ENCODE results near the gene DCAF8. TPM values are rescaled to one million over a fixed set of nuclear protein-coding genes. Genes with fewer than 3 reads are reported as not detected.
"Not testable (repeated sequence)": the region's sequence is repeated elsewhere in the genome, so short reads cannot be mapped to it uniquely, and the experiment has no call there.

The DCAF8 gene
- total RNA-seq, 1 donor from 2014 or later = 172 TPM

DNA sequence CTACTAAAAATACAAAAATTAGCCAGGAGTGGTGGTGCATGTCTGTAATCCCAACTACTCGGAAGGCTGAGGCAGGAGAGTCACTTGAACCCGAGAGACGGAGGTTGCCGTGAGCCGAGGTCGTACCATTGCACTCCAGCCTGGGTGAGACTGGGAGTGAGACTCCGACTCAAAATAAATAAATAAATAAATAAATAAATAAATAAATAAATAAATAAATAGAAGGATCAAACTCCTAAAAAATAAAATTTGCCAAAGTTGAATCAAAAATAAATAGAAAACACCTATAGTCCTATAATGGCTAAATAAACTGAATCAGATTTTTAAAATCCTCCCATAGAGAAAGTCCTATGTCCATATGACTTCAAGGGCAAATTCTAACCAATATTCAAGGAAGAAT, 37.8 kb upstream of the DCAF8 start:
- H3K4me3 Mint-ChIP-seq (ENCODE audit: low read depth) = no peak overlapping the region

DNA sequence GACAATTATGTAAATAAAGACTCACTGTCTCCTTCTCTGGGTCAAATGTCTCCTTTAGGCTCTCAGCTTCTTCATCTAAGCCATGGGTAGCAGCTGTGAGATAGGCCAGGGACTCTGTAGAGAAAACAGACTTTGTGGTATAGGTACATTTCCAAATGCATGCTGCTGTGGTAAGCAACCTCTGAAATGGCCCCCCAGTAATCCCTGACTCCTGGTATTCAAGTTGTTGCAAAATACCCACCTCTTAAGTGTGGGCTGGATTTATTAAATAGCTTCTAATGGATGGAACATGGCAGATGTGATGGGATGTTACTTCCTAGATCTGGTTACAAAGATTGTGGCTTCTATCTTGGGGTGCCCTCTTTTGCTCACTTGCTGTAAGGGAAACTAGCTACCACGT, 33.7 kb upstream of the DCAF8 start:
- peaks cover 35% of the 10 kb centered on the region for H3K36me3 Mint-ChIP-seq (ENCODE audit: insufficient read depth)
- H3K4me1 Mint-ChIP-seq (ENCODE audit: low read depth) = no peaks in the 10 kb centered on the region
- H3K9me3 Mint-ChIP-seq (ENCODE audit: low read depth) = no peaks in the 10 kb centered on the region
- no peaks in the 10 kb centered on the region for H3K27me3 Mint-ChIP-seq
- TF ChIP-seq, protein P1, sequence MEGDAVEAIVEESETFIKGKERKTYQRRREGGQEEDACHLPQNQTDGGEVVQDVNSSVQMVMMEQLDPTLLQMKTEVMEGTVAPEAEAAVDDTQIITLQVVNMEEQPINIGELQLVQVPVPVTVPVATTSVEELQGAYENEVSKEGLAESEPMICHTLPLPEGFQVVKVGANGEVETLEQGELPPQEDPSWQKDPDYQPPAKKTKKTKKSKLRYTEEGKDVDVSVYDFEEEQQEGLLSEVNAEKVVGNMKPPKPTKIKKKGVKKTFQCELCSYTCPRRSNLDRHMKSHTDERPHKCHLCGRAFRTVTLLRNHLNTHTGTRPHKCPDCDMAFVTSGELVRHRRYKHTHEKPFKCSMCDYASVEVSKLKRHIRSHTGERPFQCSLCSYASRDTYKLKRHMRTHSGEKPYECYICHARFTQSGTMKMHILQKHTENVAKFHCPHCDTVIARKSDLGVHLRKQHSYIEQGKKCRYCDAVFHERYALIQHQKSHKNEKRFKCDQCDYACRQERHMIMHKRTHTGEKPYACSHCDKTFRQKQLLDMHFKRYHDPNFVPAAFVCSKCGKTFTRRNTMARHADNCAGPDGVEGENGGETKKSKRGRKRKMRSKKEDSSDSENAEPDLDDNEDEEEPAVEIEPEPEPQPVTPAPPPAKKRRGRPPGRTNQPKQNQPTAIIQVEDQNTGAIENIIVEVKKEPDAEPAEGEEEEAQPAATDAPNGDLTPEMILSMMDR (IDR thresholded peaks at IDR 0.05; ENCODE audit: unreplicated experiment) = no peak
- DNase-seq (ENCODE audit: low spot score, unreplicated experiment) = no peak
- no peak overlapping the region for H3K27ac Mint-ChIP-seq
- no peak overlapping the region for H3K4me3 Mint-ChIP-seq (ENCODE audit: low read depth)

More for the DNA sequence above, 37.8 kb upstream of the DCAF8 start:
- H3K4me1 Mint-ChIP-seq (ENCODE audit: low read depth) = no peaks in the 10 kb centered on the region
- DNase-seq (ENCODE audit: low spot score, unreplicated experiment) = no peak
- no peaks in the 10 kb centered on the region for H3K27me3 Mint-ChIP-seq
- TF ChIP-seq, protein P1 (IDR thresholded peaks at IDR 0.05; ENCODE audit: unreplicated experiment) = no peak
- H3K36me3 Mint-ChIP-seq (ENCODE audit: insufficient read depth) = peaks cover 30% of the 10 kb centered on the region
- no peaks in the 10 kb centered on the region for H3K9me3 Mint-ChIP-seq (ENCODE audit: low read depth)
- no peak overlapping the region for H3K27ac Mint-ChIP-seq

DNA sequence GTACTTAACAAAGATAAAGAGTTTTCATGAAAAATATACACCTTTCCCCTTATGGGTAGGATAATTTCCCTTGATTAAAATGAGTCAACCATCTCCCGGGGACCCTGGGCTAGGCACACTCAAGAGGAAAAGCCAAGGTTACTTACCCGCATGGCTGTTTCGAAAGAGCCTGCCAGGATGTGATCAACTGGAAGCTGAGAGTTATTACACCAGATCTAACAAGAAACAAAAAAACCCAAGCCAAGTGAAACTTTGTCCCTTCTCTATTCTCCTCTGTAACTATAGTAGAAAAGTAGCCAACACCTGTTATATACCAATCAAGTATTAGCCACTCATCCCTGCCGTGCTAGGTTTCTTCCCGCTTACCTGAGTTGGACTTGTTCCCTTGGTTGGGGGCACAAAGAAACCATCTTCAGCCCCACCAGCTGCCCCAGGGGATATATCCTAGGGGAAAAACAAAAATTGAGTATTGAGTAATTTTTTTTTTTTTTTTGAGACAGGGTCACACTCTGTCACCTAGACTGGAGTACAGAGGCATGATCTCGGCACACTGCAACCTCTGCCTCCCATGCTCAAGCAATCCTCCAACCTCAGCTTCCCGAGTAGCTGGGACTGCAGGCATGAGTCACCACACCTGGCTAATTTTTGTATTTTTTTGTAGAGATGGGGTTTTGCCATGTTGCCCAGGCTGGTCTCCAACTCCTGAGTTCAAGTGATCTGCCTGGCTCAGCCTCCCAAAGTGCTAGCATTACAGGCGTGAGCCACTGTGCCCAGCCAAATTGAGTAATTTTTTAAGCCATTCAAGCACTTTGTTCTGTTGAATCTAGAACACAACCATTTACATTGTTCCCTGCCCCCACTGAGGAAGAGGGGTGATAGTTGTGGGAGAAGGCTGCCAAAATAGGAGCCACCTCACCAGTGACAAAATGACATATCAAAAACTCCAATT, 30.9 kb upstream of the DCAF8 start:
- Mint-ChIP-seq H3K36me3 (ENCODE audit: insufficient read depth) (peaks cover 38% of the 10 kb centered on the region), H3K27ac (no peak overlapping the region), H3K4me3 (ENCODE audit: low read depth) (no peak overlapping the region), H3K27me3 (no peaks in the 10 kb centered on the region), H3K9me3 (ENCODE audit: low read depth) (no peaks in the 10 kb centered on the region), H3K4me1 (ENCODE audit: low read depth) (no peaks in the 10 kb centered on the region)
- no peak for DNase-seq (ENCODE audit: low spot score, unreplicated experiment)
- TF ChIP-seq, protein P1 (IDR thresholded peaks at IDR 0.05; ENCODE audit: unreplicated experiment) = no peak

DNA sequence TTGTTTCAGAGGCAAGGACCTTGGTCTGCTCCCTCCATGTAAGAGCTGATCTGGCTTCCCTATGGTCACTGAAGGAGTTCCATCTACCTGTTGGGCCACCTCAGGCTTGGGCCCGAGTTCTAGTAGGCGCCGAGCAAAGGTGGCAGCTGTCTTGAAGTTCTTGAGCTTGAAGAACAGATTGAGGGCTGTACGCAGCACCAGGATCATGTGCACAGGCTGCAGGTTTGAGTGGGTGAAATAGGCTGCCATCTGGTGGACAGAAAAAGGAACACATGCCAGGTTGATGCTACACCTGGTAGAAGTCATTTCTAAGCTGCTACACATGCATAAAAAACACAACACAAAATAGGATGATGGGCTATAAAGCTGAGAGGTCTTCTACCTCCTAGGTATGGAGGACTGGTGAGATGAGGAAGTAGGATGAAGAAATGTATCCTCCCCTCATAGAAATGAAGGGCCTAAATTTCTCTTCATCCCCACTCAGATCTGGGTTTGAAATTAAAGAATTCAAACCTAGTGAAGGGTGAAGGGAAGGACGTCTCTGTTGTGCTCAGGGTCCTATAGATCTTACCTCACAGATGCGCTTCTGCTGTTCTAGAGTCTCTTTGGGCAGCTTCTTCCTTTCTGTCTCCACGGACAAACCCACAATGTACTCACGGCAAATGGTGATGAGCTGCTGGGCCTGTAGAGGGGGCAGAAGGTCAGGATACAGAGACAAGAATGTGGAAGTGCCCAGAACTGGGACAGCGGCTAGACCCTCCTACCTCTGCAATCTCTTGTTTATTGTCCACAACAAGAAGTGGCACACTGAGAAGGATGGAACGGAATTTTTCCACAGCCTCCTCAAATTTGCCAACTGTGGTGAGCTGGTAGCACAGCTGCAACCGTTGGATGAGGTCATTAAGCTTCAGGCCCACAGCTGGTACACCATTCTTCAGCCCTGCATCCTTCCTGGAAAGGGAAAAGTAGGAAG, 29.2 kb upstream of the DCAF8 start:
- Mint-ChIP-seq H3K36me3 (ENCODE audit: insufficient read depth) (peaks cover 27% of the 10 kb centered on the region), H3K9me3 (ENCODE audit: low read depth) (no peaks in the 10 kb centered on the region), H3K27ac (no peak overlapping the region), H3K4me3 (ENCODE audit: low read depth) (no peak overlapping the region), H3K4me1 (ENCODE audit: low read depth) (no peaks in the 10 kb centered on the region), H3K27me3 (no peaks in the 10 kb centered on the region)
- TF ChIP-seq, protein P1 (IDR thresholded peaks at IDR 0.05; ENCODE audit: unreplicated experiment) = peak; percentile 78
- peak; percentile 16 for DNase-seq (ENCODE audit: low spot score, unreplicated experiment)

DNA sequence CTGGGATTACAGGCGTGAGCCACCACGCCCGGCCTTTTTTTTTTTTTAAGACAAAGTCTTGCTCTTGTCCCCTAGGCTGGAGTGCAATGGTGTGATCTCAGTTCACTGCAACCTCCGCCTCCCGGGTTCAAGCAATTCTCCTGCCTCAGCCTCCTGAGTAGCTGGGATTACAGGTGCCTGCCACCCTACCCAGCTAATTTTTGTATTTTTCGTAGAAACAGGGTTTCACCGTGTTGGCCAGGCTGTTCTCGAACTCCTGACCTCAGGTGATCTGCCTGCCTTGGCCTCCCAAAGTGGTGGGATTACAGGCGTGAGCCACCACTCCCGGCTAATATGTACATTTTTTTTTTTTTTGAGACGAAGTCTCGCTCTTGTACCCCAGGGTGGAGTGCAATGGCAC, 25.4 kb upstream of the DCAF8 start:
- not testable (repeated sequence) for H3K27ac Mint-ChIP-seq; H3K27me3 Mint-ChIP-seq; H3K4me3 Mint-ChIP-seq (ENCODE audit: low read depth); DNase-seq (ENCODE audit: low spot score, unreplicated experiment); H3K9me3 Mint-ChIP-seq (ENCODE audit: low read depth)
- H3K4me1 Mint-ChIP-seq (ENCODE audit: low read depth) = peaks cover 11% of the 10 kb centered on the region
- peaks cover 13% of the 10 kb centered on the region for H3K36me3 Mint-ChIP-seq (ENCODE audit: insufficient read depth)
